Keratinocyte (primary cell): ENCODE measurements around the gene KLHL21. TPM values are rescaled to one million over a fixed set of nuclear protein-coding genes. Genes with fewer than 3 reads are reported as not detected.

Experiments
- DNase-seq: peaks from one replicate; pipeline ENCODE4 v3.0.0-alpha.2; 2011; ENCODE audit warnings: low read depth, missing footprints, low spot score
- FAIRE-seq: peaks from 2 replicates; lab custom pipeline; 2011; peaks lifted over from hg19 to GRCh38; lab: Jason Lieb, UNC
- H2AFZ ChIP-seq: 2 replicates; pipeline ENCODE4 v1.6.0; 2012; ENCODE audit warnings: low read length, control low read depth, inconsistent platforms; ENCODE audit not compliant: control insufficient read depth
- H3K27ac ChIP-seq: 2 replicates; pipeline ENCODE4 v1.5.1; 2011; ENCODE audit warnings: low read length; ENCODE audit not compliant: control insufficient read depth, insufficient read depth
- H3K27me3 ChIP-seq: 3 replicates; pipeline ENCODE4 v1.6.0; 2011; ENCODE audit warnings: low read length; ENCODE audit not compliant: control insufficient read depth, insufficient read depth; ENCODE audit errors: extremely low read depth
- H3K36me3 ChIP-seq, 2 experiments: 2 replicates in 1 of 2; 3 replicates in 1 of 2; pipeline ENCODE4 v1.5.1; 2011; ENCODE audit warnings: low read length in 2 of 2, mild to moderate bottlenecking in 1 of 2; ENCODE audit not compliant: control insufficient read depth in 2 of 2, insufficient read depth in 2 of 2; ENCODE audit errors: extremely low read depth in 1 of 2
- H3K4me1 ChIP-seq: 3 replicates; pipeline ENCODE4 v1.5.1; 2011; ENCODE audit warnings: low read length; ENCODE audit not compliant: control insufficient read depth, insufficient read depth; ENCODE audit errors: extremely low read depth
- H3K4me2 ChIP-seq: 3 replicates; pipeline ENCODE4 v1.6.0; 2011; ENCODE audit warnings: low read depth, low read length; ENCODE audit not compliant: control insufficient read depth, insufficient read depth; ENCODE audit errors: extremely low read depth
- H3K4me3 ChIP-seq, 3 experiments: fragments of 200-600 bp in 1 of 3; sonication (generic) in 1 of 3; 2 replicates in 2 of 3; 3 replicates in 1 of 3; pipeline ENCODE4 v1.5.1; 2011 to 2016; ENCODE audit warnings: low read length in 3 of 3, mild to moderate bottlenecking in 3 of 3, control low read depth in 2 of 3, inconsistent platforms in 1 of 3, low read depth in 1 of 3, mixed read lengths in 1 of 3, mixed run types in 1 of 3, moderate library complexity in 1 of 3; ENCODE audit not compliant: control insufficient read depth in 2 of 3, insufficient read depth in 2 of 3; ENCODE audit errors: extremely low read depth in 1 of 3
- H3K79me2 ChIP-seq: 2 replicates; pipeline ENCODE4 v1.6.0; 2012; ENCODE audit warnings: low read length; ENCODE audit not compliant: control insufficient read depth, insufficient read depth
- H3K9ac ChIP-seq: 3 replicates; pipeline ENCODE4 v1.6.0; 2011; ENCODE audit warnings: low read length; ENCODE audit not compliant: control insufficient read depth, insufficient read depth; ENCODE audit errors: extremely low read depth
- H3K9me1 ChIP-seq: 3 replicates; pipeline ENCODE4 v1.6.0; 2011; ENCODE audit warnings: low read length; ENCODE audit not compliant: control insufficient read depth, insufficient read depth; ENCODE audit errors: extremely low read depth
- H3K9me3 ChIP-seq: 2 replicates; pipeline ENCODE4 v1.5.1; 2012; ENCODE audit warnings: low read depth, low read length; ENCODE audit not compliant: control insufficient read depth
- H4K20me1 ChIP-seq: 3 replicates; pipeline ENCODE4 v1.6.0; 2011; ENCODE audit warnings: low read length; ENCODE audit not compliant: control insufficient read depth, insufficient read depth; ENCODE audit errors: extremely low read depth
- CTCF ChIP-seq, 3 experiments: IDR thresholded peaks in 1 of 3; conservative IDR thresholded peaks in 1 of 3; optimal IDR thresholded peaks in 1 of 3; 2 replicates in 2 of 3; 3 replicates in 1 of 3; pipeline versions ENCODE3 to v1.5.1; 2011; ENCODE audit warnings: low read length in 3 of 3, mild to moderate bottlenecking in 3 of 3, moderate library complexity in 2 of 3, control low read depth in 1 of 3, inconsistent platforms in 1 of 3; ENCODE audit not compliant: insufficient read depth in 2 of 3; ENCODE audit errors: extremely low read depth in 1 of 3
- EZH2 ChIP-seq: IDR thresholded peaks from one replicate; pipeline ENCODE4 v1.6.1; 2012; ENCODE audit warnings: inconsistent platforms, mild to moderate bottlenecking, low read length, moderate library complexity
- dilution Hi-C: fragments of 300-500 bp; cut with MboI; formaldehyde crosslinking; loops from one replicate; pipeline ENCODE4 v1.7.0; 2020; ENCODE audit warnings: low sequenced_read_pairs; ENCODE audit not compliant: extremely low pct_ligation_motif_present
- polyA plus RNA-seq, 5 experiments: library from polyadenylated mRNA; depleted of rRNA in 3 of 5; stranded (reverse) in 3 of 5; stranded (forward) in 1 of 5; unstranded in 1 of 5; fragments of >200 nt; gene quantifications; 1 replicate in 1 of 5; 2 replicates in 3 of 5; 3 replicates in 1 of 5; pipeline versions ENCODE4 v1.2.1 to v1.2.3, GENCODE V29; 2011 to 2012; ENCODE audit warnings: missing spikeins in 2 of 5, low read depth in 1 of 5, low replicate concordance in 1 of 5

The KLHL21 gene
- polyA plus RNA-seq, 1 donor (not counting 4 experiments of a cell fraction or from before 2014, with no cell fraction given), result 24.8 TPM

GRCh38 chr1:6628971-6629479 lies 26.4 kb upstream of the KLHL21 start:
- Histone ChIP-seq H3K27ac (no peak overlapping the region), H3K27me3 (no peaks in the 10 kb centered on the region), H3K9ac (no peak overlapping the region), H3K36me3 (peaks cover 13 to 17% of the 10 kb centered on the region in 2 experiments), H3K79me2 (peaks cover 24% of the 10 kb centered on the region), H3K4me3 (no peak overlapping the region), H3K4me1 (peaks cover 11% of the 10 kb centered on the region), H4K20me1 (no peaks in the 10 kb centered on the region), H3K4me2 (no peak overlapping the region), H2AFZ (no peak overlapping the region), H3K9me1 (no peaks in the 10 kb centered on the region), H3K9me3 (no peaks in the 10 kb centered on the region)
- FAIRE-seq, result no peak
- TF ChIP-seq CTCF (optimal IDR thresholded peaks at IDR 0.05 in 1 of 3, IDR thresholded peaks at IDR 0.05 in 1 of 3, conservative IDR thresholded peaks at IDR 0.05 in 1 of 3; ENCODE audit: extremely low read depth in 1 of 3, insufficient read depth in 2 of 3, low read length in 3 of 3), result no peak
- TF ChIP-seq EZH2, result no peak
- DNase-seq, result no peak
- dilution Hi-C loops, result no loop called here

GRCh38 chr1:6627841-6628545 lies 25.3 kb upstream of the KLHL21 start:
- dilution Hi-C loops, result no loop called here

More at GRCh38 chr1:6627841-6628545, 25.3 kb upstream of the KLHL21 start:
- no peak overlapping the region for H2AFZ ChIP-seq
- no peaks in the 10 kb centered on the region for H4K20me1 ChIP-seq
- DNase-seq, result no peak
- peaks cover 9 to 18% of the 10 kb centered on the region in 2 experiments for H3K36me3 ChIP-seq
- H3K27ac ChIP-seq, result no peak overlapping the region
- no peaks in the 10 kb centered on the region for H3K9me3 ChIP-seq
- no peak overlapping the region for H3K4me3 ChIP-seq
- TF ChIP-seq CTCF (optimal IDR thresholded peaks at IDR 0.05 in 1 of 3, IDR thresholded peaks at IDR 0.05 in 1 of 3, conservative IDR thresholded peaks at IDR 0.05 in 1 of 3; ENCODE audit: extremely low read depth in 1 of 3, insufficient read depth in 2 of 3, low read length in 3 of 3) (no peak), EZH2 (no peak)
- H3K79me2 ChIP-seq, result peaks cover 24% of the 10 kb centered on the region
- H3K27me3 ChIP-seq, result no peaks in the 10 kb centered on the region
- no peak overlapping the region for H3K4me2 ChIP-seq
- H3K9me1 ChIP-seq, result no peaks in the 10 kb centered on the region
- peaks cover 11% of the 10 kb centered on the region for H3K4me1 ChIP-seq
- no peak overlapping the region for H3K9ac ChIP-seq
- FAIRE-seq, result no peak
